SK-N-MC (cell line): ENCODE results near the gene POLR2F.

ENCODE experiments used
- DNase-seq: peaks from one replicate; pipeline ENCODE4 v3.0.0-alpha.2; 2011; ENCODE audit warnings: low read depth, low spot score
- H3K27ac ChIP-seq: fragments of 200-600 bp; sonication (generic); 2 replicates; pipeline ENCODE4 v1.5.1; 2016; ENCODE audit warnings: mixed run types
- H3K36me3 ChIP-seq: fragments of 200-600 bp; sonication (generic); 2 replicates; pipeline ENCODE4 v1.6.1; 2017; ENCODE audit warnings: antibody characterized with exemption, low read length, mixed read lengths; ENCODE audit not compliant: insufficient read depth
- H3K4me3 ChIP-seq: fragments of 200-600 bp; sonication (generic); 2 replicates; pipeline ENCODE4 v1.5.1; 2016
- H3K9ac ChIP-seq: fragments of 200-600 bp; sonication (generic); 2 replicates; pipeline ENCODE4 v1.8.0; 2017; ENCODE audit warnings: mixed run types, mixed read lengths; ENCODE audit not compliant: insufficient read length
- H3K9me3 ChIP-seq: fragments of 200-600 bp; sonication (generic); 2 replicates; pipeline ENCODE4 v1.6.1; 2017; ENCODE audit warnings: low read depth, mild to moderate bottlenecking, antibody characterized with exemption, low read length, moderate library complexity, mixed read lengths
- EZH2 ChIP-seq: fragments of 200-600 bp; sonication (generic); IDR thresholded peaks from one replicate; pipeline ENCODE4 v1.6.1; 2017; ENCODE audit warnings: antibody characterized with exemption
- FOXP2 ChIP-seq: optimal IDR thresholded peaks from 2 replicates; pipeline ENCODE3; 2011; ENCODE audit warnings: mild to moderate bottlenecking, moderate library complexity; ENCODE audit not compliant: insufficient read depth; ENCODE audit errors: extremely low read length, control extremely low read depth
- POLR2AphosphoS5 ChIP-seq: IDR thresholded peaks from 2 replicates; pipeline ENCODE4 v1.6.1; 2012; ENCODE audit warnings: mild to moderate bottlenecking, low read depth, low read length, borderline replicate concordance

The POLR2F gene

GRCh38 chr22:37929390-37929789 is 24.1 kb upstream of the POLR2F start:
- Histone ChIP-seq H3K27ac (no peak overlapping the region), H3K9ac (no peak overlapping the region), H3K4me3 (no peak overlapping the region), H3K36me3 (peaks cover 31% of the 10 kb centered on the region; the same call in 1 of the 2 replicates), H3K9me3 (no peaks in the 10 kb centered on the region)
- TF ChIP-seq EZH2 (no peak), POLR2AphosphoS5 (no peak)
- no peak for DNase-seq

- peaks cover 29% of the 10 kb centered on the region; the same call in 1 of the 2 replicates for H3K36me3 ChIP-seq
- H3K9me3 ChIP-seq, result no peaks in the 10 kb centered on the region
- DNase-seq, result no peak
- no peak overlapping the region for H3K27ac ChIP-seq
- H3K4me3 ChIP-seq, result no peak overlapping the region
- no peak overlapping the region for H3K9ac ChIP-seq
- no peak for TF ChIP-seq FOXP2
- no peak for TF ChIP-seq POLR2AphosphoS5
- TF ChIP-seq EZH2, result no peak
Measured at GRCh38 chr22:37930270-37930951, 23.1 kb upstream of the POLR2F start.

- Histone ChIP-seq H3K9ac (no peak overlapping the region), H3K27ac (no peak overlapping the region), H3K4me3 (no peak overlapping the region), H3K9me3 (no peaks in the 10 kb centered on the region), H3K36me3 (peaks cover 23% of the 10 kb centered on the region; the same call in 1 of the 2 replicates)
- no peak for DNase-seq
- no peak for TF ChIP-seq POLR2AphosphoS5
- TF ChIP-seq EZH2, result no peak
Measured at GRCh38 chr22:37930952-37931440, 22.5 kb upstream of the POLR2F start.

- Histone ChIP-seq H3K36me3 (peaks cover 15% of the 10 kb centered on the region; the same call in 1 of the 2 replicates), H3K9me3 (no peaks in the 10 kb centered on the region), H3K9ac (no peak overlapping the region), H3K27ac (no peak overlapping the region), H3K4me3 (no peak overlapping the region)
- no peak for DNase-seq
- TF ChIP-seq POLR2AphosphoS5 (no peak), EZH2 (no peak), FOXP2 (no peak)
Measured at GRCh38 chr22:37931893-37932389, 21.6 kb upstream of the POLR2F start.

- no peak for TF ChIP-seq EZH2
- no peak for TF ChIP-seq FOXP2
- no peak for TF ChIP-seq POLR2AphosphoS5
- no peak overlapping the region for H3K4me3 ChIP-seq
- peaks cover 15% of the 10 kb centered on the region; the same call in 1 of the 2 replicates for H3K36me3 ChIP-seq
- H3K9me3 ChIP-seq, result no peaks in the 10 kb centered on the region
- no peak overlapping the region for H3K27ac ChIP-seq
- DNase-seq, result no peak
- H3K9ac ChIP-seq, result no peak overlapping the region
Measured at GRCh38 chr22:37932401-37932800, 21.1 kb upstream of the POLR2F start.

GRCh38 chr22:37932821-37933578 is 20.5 kb upstream of the POLR2F start:
- no peaks in the 10 kb centered on the region for H3K9me3 ChIP-seq

GRCh38 chr22:37933711-37934376 is 19.7 kb upstream of the POLR2F start:
- Histone ChIP-seq H3K4me3 (no peak overlapping the region), H3K27ac (no peak overlapping the region), H3K9me3 (no peaks in the 10 kb centered on the region), H3K9ac (no peak overlapping the region), H3K36me3 (peaks cover 15% of the 10 kb centered on the region; the same call in 1 of the 2 replicates)
- no peak for DNase-seq
- peak; percentile 21 for TF ChIP-seq FOXP2
- TF ChIP-seq POLR2AphosphoS5, result no peak
- no peak for TF ChIP-seq EZH2

More at GRCh38 chr22:37932821-37933578, 20.5 kb upstream of the POLR2F start:
- Histone ChIP-seq H3K9ac (no peak overlapping the region), H3K4me3 (no peak overlapping the region), H3K36me3 (peaks cover 19% of the 10 kb centered on the region; the same call in 1 of the 2 replicates), H3K27ac (no peak overlapping the region)
- no peak for TF ChIP-seq POLR2AphosphoS5
- no peak for TF ChIP-seq EZH2
- TF ChIP-seq FOXP2, result no peak
- DNase-seq, result no peak
